GM19397 (cell line): Measurements from ENCODE around the gene NPFF.

Experiments used
- ATAC-seq: cut with Tn5 transposase; IDR thresholded peaks from one replicate; pipeline ENCODE4 v1.9.1; 2021; ENCODE audit warnings: mild to moderate bottlenecking, moderate library complexity; ENCODE audit not compliant: unreplicated experiment

NPFF gene

DNA sequence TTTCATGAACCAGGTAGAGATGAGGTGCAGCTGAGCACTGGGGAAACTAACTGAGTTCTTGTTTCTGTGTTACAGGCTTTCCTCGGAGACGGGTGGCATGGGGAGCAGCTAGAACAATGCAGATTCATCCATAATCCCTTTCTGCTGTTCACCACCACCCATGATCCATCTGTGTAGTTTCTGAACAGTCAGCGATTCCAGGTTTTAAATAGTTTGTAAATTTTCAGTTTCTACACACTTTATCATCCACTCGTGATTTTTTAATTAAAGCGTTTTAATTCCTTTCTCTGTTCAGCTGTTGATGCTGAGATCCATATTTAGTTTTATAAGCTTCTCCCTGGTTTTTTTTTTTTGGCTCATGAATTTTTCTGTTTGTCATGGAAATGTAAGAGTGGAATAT is 28.0 kb downstream of the NPFF start:
- no peak for ATAC-seq

DNA sequence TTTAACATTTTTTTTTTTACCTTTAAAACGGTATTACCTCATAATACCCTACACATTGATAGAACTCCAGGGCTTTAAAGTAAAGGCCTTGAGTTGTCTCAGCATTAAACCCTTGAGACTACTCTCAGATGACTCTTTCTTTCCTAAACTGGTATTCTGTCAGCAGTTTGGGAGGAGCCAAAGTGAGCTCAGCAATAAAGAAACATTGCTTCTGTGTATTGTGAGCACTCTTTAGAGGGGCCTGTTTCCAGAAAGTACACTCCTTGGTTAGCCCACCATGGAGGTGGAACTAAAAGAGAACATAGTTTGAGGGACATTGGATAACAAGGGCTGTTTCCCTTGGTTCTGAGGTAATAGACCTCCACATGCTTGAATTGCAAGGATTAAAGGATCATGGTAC is 28.4 kb downstream of the NPFF start:
- no peak for ATAC-seq

DNA sequence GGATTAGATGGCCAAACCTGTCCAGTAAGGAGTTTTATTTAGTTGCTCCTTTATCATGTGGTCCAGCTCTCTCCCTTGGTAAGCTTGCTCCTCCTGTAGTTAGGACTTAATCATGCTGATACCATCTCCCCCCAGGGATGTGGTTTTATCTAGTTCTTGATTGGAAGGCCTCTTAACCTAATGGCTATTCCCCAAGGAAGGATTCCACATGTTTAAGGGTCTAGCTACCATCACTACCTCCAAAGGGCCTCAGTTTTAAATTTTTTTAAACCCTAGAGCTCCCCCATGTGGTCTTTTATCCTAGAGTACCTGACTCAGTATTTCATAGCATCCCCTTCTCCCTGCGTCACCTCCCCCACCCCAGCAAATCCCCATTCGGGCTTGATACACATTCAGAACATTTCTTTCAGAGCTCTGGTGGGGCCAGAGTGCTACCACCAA is 30.5 kb downstream of the NPFF start:
- ATAC-seq, result no peak

DNA sequence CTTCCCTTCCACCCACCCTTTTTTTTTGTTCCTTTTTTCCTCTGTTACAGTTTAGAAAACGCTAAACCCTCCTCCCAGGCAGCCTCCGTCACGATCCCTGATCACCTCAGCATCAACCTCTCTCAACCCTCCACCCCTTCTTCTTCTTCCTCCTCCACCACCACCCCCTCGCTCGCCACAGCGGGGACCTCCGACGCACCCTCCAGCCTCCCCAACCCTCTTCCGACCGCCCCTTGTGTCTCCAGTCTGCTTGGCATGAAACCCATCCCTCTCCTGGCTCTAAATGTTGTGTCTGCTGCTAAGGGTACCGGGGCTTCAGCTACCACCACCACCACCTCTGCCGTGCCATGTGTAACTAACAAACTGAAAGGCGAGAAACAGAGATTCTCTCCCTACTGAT is 32.5 kb downstream of the NPFF start:
- no peak for ATAC-seq

DNA sequence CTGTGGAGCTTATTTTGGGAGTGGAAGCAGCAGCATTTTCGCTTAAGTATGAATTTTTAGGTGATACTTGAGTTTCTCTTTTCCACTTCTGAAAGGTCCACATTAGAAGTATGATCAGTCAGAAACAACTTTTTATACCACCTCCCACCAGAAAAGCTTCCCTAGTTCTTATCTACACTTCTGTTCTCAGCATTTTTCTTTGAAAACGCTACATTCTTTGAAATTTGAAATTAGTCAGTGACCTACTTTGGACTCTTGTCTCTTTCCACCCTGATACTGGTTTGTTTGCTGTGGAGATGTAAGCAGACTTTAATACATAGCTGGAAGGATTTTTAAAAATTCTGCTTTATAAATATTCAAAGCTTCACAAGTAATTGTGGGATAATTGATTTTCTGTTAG is 33.2 kb downstream of the NPFF start:
- no peak for ATAC-seq

DNA sequence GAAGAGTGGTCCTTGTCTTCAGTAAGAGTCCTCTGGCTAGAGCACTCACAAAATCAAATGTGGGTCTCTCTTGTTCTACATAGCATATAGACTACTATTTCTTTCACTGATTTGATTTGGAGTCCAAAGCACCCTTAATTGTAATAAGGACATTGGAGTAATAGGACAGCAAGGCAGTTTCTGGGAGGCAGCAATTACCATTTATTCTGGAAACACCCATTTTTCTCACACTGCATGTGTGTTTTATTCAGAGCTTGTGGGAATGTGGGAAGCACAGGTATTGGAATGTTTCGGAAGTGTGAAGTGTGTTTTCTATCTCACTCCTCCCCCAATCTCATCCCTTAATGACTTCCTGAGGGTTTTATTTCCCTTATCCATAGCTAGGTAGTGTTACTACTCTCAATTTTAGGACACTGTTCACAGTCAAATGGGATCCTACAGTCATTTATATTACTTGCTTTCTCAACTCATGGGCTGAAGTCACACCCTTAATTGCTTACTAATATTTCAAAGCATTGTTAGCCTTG is 35.2 kb downstream of the NPFF start:
- no peak for ATAC-seq

DNA sequence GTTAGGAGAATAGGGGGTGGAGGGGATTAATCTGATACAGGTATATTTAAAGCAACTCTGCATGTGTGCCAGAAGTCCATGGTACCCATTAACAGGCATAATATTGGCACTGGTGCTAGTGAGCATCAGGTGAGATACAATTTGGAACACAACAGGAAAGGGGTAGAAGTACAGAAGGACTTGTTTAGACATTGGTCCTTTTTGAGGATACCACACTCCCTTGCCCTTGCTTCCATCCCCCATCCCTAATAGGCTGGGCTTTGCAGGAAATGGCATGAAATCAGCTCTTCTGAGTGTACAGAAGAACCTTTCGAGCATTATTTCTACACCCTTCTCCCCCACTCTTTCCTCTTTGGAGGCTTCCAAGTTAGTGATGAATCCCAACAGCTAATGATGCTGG is 39.0 kb downstream of the NPFF start:
- no peak for ATAC-seq

DNA sequence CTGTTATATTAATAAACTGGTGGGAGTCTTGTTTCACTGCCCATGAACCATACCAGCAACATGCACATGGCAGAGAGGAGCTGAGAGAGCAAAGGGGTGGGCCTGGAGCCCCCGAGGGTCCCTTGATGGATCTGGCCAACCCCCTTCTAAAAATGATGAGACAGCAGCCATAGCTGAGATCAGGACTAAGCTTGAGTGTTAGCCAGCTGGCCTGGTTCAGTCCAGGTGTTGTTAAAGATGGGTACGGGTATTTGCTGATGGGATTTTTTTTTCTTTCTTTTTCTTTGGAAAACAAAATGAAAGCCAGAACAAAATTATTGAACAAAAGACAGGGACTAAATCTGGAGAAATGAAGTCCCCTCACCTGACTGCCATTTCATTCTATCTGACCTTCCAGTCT is 39.4 kb downstream of the NPFF start:
- no peak for ATAC-seq

DNA sequence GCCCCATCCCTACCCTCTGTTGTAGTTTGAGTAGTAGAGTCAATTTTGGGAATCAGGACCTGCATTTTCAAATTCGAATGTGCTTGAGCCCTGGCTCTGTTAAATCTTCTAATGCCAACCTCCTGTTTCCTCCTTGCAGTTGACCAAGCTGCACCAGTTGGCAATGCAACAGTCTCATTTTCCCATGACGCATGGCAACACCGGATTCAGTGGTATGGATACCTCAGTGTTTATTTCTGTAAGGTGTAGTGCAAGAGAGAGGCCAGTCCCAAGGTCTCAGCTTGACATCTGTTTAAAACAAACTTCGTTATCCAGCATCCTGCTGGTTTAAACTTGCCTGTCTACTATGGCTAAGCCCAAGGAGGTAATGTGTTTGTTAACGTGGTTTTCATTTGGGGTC is 40.2 kb downstream of the NPFF start:
- no peak for ATAC-seq

DNA sequence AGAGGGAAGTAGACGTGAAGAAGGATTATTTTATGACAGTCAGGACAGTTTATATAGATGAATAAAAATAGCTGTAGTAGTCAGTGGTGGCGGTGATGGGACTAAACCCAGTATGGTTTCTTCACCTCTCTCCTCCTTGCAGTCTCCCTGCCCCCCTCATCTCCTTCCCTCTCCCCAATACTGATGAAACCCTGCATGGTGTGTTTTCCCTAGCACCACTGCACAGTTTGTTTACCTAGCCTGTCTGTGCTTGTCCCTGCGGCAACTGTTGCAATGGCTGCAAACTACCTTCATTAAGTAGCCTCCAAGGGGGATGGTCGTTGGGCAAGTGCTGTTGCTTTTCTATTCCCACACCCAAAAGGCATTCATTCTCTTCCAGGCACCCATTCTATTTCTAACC is 40.6 kb downstream of the NPFF start:
- no peak for ATAC-seq

DNA sequence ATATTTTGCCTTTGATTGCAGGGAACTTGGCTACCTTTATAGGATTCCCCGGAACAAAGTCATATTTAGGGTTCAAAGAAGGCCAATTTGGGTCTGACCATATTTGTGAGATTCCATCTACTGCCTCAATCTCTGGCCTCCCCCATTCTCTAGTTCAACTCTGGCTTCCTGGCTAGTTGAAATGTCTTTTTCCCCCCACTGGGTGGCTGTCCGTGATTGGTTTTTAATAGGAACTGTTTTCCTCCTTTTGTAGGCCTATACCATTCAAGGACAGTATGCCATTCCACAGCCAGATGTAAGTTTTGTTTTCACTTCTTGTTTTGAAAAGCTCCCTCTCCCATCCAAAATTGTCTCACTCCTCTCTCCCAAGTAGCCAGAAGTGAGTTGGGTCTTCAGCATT is 41.6 kb downstream of the NPFF start:
- ATAC-seq, result no peak

DNA sequence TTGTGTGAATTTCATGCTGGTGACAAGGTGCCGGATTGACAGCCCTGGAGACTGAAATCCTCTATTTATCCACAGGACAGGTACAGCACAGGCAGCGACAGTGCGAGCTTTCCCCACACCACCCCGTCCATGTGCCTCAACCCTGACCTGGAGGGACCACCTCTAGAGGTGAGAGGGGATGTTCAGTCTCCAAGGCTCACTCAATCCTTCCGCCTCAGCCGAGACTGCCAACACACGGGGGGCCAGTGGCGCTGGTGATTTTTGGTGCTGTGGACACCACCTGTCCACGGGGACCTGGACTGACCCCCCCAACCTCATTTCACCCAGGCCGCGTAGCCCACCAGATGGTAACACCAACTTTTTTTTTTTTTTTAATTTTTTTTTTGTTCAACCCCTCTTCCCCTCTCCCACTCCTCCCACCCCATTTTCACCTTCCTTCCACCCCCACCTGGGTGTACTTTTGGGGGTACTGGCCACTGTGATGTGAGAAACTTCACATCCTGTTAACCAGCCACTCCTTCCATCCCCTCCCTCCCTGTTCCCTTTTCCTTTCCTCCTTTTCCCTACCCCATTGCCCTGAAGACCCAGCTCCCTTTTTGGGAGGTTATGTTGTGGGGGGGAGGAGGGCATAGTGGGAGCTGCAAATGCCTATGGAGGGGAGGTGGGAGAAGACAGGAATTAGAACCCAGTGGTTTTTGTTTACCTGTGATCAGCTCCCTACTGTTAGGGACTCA is 42.4 kb downstream of the NPFF start:
- ATAC-seq, result no peak

DNA sequence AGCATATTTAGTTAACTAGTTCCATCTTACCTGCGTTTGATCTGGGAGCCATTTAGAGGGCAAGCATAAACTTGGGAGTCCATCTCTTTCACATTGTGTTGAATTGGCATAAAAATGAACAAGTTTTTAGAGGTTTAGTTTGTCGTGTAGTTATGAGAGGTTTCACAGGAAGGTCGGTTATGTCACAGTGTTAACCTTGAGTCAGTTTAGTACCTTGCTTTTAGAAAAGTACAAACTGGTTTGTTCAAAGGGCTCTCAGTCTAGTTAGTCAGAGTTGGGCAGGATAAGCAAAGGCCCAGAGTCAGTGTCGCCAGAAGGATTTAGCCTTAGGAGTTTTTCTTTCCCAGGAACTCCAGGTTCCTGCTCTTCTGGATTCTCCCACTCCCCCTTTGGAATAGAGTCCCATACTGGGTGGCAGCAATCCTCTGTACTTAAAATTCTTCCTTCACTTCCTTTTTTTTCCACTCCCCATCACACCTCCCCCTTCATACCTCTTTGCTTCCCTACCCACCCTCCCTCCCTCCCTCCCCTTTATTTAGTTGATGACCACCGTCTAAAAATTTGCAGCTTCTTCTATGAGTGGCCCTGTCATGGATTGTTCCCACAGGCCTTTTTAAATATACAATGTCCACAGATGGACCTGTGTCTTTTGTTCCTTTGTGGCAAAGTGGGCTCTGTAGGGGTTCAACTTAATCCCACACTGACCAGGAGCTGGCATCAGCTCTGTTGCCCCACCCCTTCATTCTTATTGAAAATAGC is 43.3 kb downstream of the NPFF start:
- ATAC-seq, result no peak

DNA sequence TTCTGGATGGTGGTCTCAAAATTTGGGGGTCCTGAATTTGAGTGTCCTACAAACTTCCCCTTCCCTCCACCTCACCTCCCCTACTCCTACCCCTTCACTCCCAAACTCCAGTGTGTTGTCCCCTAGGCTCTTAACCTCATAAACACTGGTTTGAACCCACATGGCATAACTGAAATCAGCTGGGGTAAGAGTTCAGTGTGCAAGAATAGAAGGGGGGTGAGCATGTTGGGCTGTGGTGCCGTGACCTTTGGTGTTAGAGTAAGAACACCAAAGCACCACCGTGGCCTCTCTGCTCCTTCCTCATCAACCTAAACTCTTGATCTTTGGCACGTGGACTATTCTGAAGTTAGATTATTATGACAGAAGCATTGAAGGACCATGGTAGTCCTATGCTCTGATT is 44.3 kb downstream of the NPFF start:
- ATAC-seq, result no peak

DNA sequence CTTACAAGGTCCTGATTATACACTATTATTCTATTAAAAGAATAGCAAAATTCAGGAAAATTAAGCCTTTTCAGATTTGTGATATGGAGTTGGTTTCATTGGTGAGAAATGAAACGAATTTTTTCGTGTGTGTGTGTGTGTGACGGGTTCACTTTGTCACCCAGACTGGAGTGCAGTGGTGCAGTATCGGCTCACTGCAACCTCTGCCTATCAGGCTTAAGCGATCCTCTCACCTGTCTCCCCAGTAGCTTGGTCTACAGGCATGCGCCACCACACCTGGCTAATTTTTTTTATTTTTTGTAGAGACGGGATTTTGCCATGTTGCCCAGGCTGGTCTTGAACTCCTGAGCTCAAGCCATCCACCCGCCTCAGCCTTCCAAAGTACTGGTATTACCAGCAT is 45.7 kb downstream of the NPFF start:
- ATAC-seq, result no peak

DNA sequence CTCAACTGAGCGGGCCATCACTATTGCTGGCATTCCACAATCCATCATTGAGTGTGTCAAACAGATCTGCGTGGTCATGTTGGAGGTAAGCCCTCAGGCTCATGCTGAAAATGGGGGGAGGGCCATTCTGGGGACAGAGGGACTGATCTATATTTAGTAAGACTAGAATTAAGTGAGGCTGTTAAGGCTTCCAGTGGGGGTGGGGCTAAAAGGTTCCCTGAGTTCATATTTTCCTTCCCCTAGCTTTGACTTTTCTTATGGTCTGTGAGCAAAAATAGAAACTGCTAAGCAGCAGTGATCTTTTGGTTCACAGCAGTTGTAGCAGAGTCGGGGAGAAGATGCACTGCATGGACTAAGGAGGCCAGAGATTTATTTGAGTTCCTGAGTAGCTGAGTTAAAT is 46.2 kb downstream of the NPFF start:
- no peak for ATAC-seq

DNA sequence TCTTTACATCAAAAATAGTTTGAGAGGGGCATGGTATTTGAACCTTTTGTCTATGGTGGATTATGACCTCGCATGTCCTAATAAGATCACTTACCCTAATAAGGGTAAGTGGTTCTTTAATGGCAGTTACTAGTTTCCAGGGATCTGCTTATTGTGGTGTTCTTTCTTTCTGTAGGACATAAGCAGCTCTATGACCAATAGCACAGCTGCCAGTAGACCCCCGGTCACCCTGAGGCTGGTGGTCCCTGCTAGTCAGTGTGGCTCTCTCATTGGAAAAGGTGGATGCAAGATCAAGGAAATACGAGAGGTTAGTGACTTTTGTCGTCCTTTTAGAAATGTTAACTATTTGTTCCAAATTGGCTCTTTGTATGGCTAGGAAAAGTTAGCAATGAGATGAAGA is 48.2 kb downstream of the NPFF start:
- ATAC-seq, result no peak
